Nephron (organoid): Measurements from ENCODE around the gene GDPD5.

ENCODE experiments used
- H3K27ac Mint-ChIP-seq, 3 experiments: 2 replicates each; pipeline ENCODE4 v1.8.0; 2020; ENCODE audit warnings: mixed read lengths in 3 of 3, mild to moderate bottlenecking in 2 of 3, moderate library complexity in 1 of 3
- H3K27me3 Mint-ChIP-seq: 2 replicates; pipeline ENCODE4 v1.8.0; 2021; ENCODE audit warnings: low read depth, mild to moderate bottlenecking, moderate library complexity, mixed read lengths
- H3K36me3 Mint-ChIP-seq: 2 replicates; pipeline ENCODE4 v1.8.0; 2020; ENCODE audit warnings: low read depth, mixed read lengths
- H3K4me1 Mint-ChIP-seq: 2 replicates; pipeline ENCODE4 v1.8.0; 2020; ENCODE audit warnings: mixed read lengths
- H3K4me3 Mint-ChIP-seq, 3 experiments: 2 replicates each; pipeline ENCODE4 v1.8.0; 2020; ENCODE audit warnings: mild to moderate bottlenecking in 3 of 3, mixed read lengths in 3 of 3, moderate library complexity in 2 of 3
- H3K9me3 Mint-ChIP-seq: 2 replicates; pipeline ENCODE4 v1.8.0; 2020; ENCODE audit warnings: mixed read lengths
- CTCF ChIP-seq, 3 experiments: fragments of 200-600 bp; sonication (generic); IDR thresholded peaks; one replicate each; pipeline ENCODE4 v1.5.0; 2021; ENCODE audit warnings: antibody characterized with exemption in 3 of 3; ENCODE audit not compliant: unreplicated experiment in 3 of 3

Gene GDPD5

GRCh38 chr11:75492181-75492820 lies 33.4 kb downstream of the GDPD5 start:
- Mint-ChIP-seq H3K27ac (no peak overlapping the region), H3K36me3 (no peaks in the 10 kb centered on the region), H3K9me3 (no peaks in the 10 kb centered on the region), H3K27me3 (peaks cover 6% of the 10 kb centered on the region), H3K4me3 (no peak overlapping the region), H3K4me1 (peaks cover 8% of the 10 kb centered on the region)
- TF ChIP-seq CTCF (IDR thresholded peaks at IDR 0.05; ENCODE audit: unreplicated experiment in 3 of 3), result no peak

- H3K27ac Mint-ChIP-seq, result no peak overlapping the region
These were observed 34.3 kb downstream of the GDPD5 start for GRCh38 chr11:75491465-75491864.

DNA sequence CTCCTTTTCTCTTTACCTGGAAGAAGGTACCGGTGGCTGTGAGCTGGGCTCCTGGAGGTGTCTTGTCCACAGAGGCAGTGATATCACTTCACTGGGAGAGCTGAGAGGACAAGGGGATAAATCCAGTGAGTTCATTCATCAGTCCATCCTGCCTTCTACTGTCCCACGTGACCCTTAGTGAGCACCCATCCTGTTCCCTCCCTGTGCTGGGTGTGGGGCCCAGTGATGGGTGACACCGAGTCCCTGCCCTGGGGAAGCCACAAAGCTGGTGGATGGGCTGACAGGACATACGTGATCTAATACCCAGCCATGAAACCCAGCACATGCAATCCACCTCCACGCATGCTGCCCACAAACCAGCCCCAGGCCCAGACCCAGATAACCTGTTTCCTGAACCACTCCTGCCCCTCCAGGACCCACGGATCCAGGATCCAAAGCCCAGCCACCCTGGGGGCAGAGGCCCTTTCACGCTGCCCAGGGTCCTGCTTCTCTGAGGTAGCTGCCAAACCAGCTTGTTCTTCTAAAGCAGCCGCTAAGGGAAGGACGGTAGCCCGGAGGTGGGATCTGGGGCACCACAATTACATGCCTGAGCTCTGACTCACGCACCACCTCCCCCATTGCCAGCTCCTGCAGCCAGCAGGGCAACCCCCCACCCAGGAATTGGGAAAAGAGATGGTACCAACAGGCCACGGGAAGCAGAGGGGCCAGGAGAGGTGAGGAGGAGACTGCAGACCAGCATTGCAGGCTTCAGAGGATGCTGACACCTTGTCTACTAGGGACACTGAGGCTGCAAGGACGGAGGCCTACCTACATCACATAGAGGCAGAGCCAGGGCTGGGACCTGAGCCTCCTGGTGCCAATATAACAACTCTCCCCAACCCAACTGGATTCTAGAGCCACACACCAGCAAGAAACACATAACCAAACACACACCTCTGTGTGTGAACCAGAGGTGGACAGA lies 35.2 kb downstream of the GDPD5 start:
- Mint-ChIP-seq H3K36me3 (no peaks in the 10 kb centered on the region), H3K4me3 (no peak overlapping the region), H3K27ac (no peak overlapping the region), H3K9me3 (no peaks in the 10 kb centered on the region), H3K4me1 (peaks cover 2% of the 10 kb centered on the region), H3K27me3 (peaks cover 6% of the 10 kb centered on the region)
- no peak for TF ChIP-seq CTCF (IDR thresholded peaks at IDR 0.05; ENCODE audit: unreplicated experiment in 3 of 3)

More at GRCh38 chr11:75491465-75491864, 34.3 kb downstream of the GDPD5 start:
- Mint-ChIP-seq H3K4me3 (no peak overlapping the region), H3K9me3 (no peaks in the 10 kb centered on the region), H3K36me3 (no peaks in the 10 kb centered on the region), H3K4me1 (peaks cover 8% of the 10 kb centered on the region), H3K27me3 (peaks cover 6% of the 10 kb centered on the region)
- TF ChIP-seq CTCF (IDR thresholded peaks at IDR 0.05; ENCODE audit: unreplicated experiment in 3 of 3), result no peak

DNA sequence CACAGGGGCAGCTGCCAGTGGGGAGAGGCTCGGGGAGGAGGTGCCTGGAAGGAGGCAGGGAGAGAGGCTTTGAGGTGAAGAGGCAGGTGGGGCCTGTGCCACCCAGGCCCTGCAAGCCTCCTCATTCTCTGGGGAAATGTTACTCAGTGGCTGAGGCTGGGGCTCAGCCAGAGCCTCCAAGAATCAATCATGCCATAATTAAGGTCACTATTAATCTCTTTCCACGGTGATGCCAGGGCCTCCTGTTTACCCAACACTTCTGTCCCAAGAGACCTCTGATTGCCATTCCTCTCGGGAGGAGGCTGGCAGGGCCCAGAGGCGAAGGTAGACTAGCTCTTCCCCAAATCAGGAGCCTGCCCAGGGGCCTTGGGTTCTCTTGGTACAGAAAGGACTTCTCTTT lies 38.4 kb downstream of the GDPD5 start:
- H3K27ac Mint-ChIP-seq, result no peak overlapping the region
- TF ChIP-seq CTCF (IDR thresholded peaks at IDR 0.05; ENCODE audit: unreplicated experiment in 3 of 3), result no peak
- peaks cover 6% of the 10 kb centered on the region for H3K27me3 Mint-ChIP-seq
- H3K4me1 Mint-ChIP-seq, result no peaks in the 10 kb centered on the region
- no peaks in the 10 kb centered on the region for H3K9me3 Mint-ChIP-seq
- no peaks in the 10 kb centered on the region for H3K36me3 Mint-ChIP-seq
- H3K4me3 Mint-ChIP-seq, result no peak overlapping the region

DNA sequence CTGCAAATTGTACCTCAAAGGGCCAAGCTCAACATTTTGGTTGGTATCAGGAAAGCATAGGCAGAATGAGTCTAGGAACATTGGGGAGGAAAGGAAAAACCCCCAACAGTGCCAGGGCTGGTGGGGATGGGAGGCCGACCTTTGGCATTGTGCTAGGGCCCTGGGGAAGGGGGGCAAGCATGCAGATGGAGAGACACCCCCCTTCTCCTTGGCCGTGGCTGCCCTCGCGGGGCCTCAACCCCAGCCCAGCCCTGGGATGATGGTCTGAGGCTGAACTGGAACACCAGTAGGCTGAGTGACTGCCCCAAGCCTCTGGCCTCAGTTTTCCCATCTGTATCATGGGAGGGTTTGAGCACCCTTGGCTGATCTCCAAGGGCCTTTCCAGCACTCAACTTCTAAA lies 40.0 kb downstream of the GDPD5 start:
- no peak overlapping the region for H3K4me3 Mint-ChIP-seq

More for the DNA sequence above, 40.0 kb downstream of the GDPD5 start:
- H3K27ac Mint-ChIP-seq, result no peak overlapping the region
- no peaks in the 10 kb centered on the region for H3K9me3 Mint-ChIP-seq
- H3K4me1 Mint-ChIP-seq, result peaks cover 2% of the 10 kb centered on the region
- H3K36me3 Mint-ChIP-seq, result no peaks in the 10 kb centered on the region
- TF ChIP-seq CTCF (IDR thresholded peaks at IDR 0.05; ENCODE audit: unreplicated experiment in 3 of 3), result no peak
- peaks cover 2% of the 10 kb centered on the region for H3K27me3 Mint-ChIP-seq
